Measurements from ENCODE around the gene MPRIP.

The MPRIP gene

GRCh38 chr17:17242246-17242645 is 200.0 kb downstream of the MPRIP start:
- no peak for TF ChIP-seq SIN3A (IDR thresholded peaks at IDR 0.05; ENCODE audit: borderline replicate concordance, insufficient read depth, low read length)
- TF ChIP-seq FOXP2 (optimal IDR thresholded peaks at IDR 0.05; ENCODE audit: borderline replicate concordance, extremely low read depth, extremely low read length, insufficient read depth) = no peak
- no peak for TF ChIP-seq TAF1 (IDR thresholded peaks at IDR 0.05; ENCODE audit: borderline replicate concordance, insufficient read depth, low read length)
- no peak for TF ChIP-seq REST (IDR thresholded peaks at IDR 0.05; ENCODE audit: insufficient read depth in 1 of 2, low read depth in 2 of 2, low read length in 2 of 2)
- no peak for TF ChIP-seq POLR2AphosphoS5 (IDR thresholded peaks at IDR 0.05; ENCODE audit: low read depth, low read length)
